Prostate gland (tissue), 2 donors: ENCODE results near the gene ACTR2. TPM values are rescaled to one million over a fixed set of nuclear protein-coding genes. Genes with fewer than 3 reads are reported as not detected.
A peak's percentile ranks its signal among the peaks of the same experiment; 100 is the strongest.
"Not testable (repeated sequence)": the region's sequence is repeated elsewhere in the genome, so short reads cannot be mapped to it uniquely, and the experiment has no call there.

Experiments
- DNase-seq: peaks from one replicate; pipeline ENCODE4 v3.0.0-alpha.2; 2019; ENCODE audit warnings: low spot score
- H3K27ac ChIP-seq, 2 donors: fragments of 200-600 bp; sonication (generic); 2 replicates each; pipeline ENCODE4 v1.5.1; 2017 to 2019
- H3K27me3 ChIP-seq: fragments of 200-600 bp; sonication (generic); replicated peaks from 2 replicates; pipeline ENCODE4 v1.5.1; 2019; ENCODE audit not compliant: insufficient read depth
- H3K36me3 ChIP-seq, 2 donors: fragments of 200-600 bp; sonication (generic); 1 replicate in 1 of 2; 2 replicates in 1 of 2; pipeline versions ENCODE4 v1.5.1 to v1.8.1; 2017 to 2019
- H3K4me1 ChIP-seq: fragments of 200-600 bp; sonication (generic); replicated peaks from 2 replicates; pipeline ENCODE4 v1.5.1; 2019
- H3K4me3 ChIP-seq, 2 donors: fragments of 200-600 bp; sonication (generic); 2 replicates each; pipeline ENCODE4 v1.5.1; 2017 to 2019
- H3K9me3 ChIP-seq: fragments of 200-600 bp; sonication (generic); 2 replicates; pipeline ENCODE4 v1.5.1; 2017
- POLR2A ChIP-seq: fragments of 450-650 bp; IDR thresholded peaks from one replicate; pipeline ENCODE4 v1.6.1; 2016; ENCODE audit warnings: antibody characterized with exemption, mild to moderate bottlenecking
- POLR2AphosphoS5 ChIP-seq: sonication (generic); formaldehyde crosslinking; IDR thresholded peaks from one replicate; pipeline ENCODE4 v1.6.1; 2017; ENCODE audit warnings: antibody characterized with exemption
- WGBS: methylation state at CpG from one replicate; pipeline ENCODE4 v1.1.5; 2018; 5-methylcytosine and 5-hydroxymethylcytosine counted together
- intact Hi-C: fragments of 100-400 bp; cut with DNase I; formaldehyde crosslinking; loops from one replicate; pipeline ENCODE4 v1.14.2; 2022
- total RNA-seq, 2 donors: library from RNA; depleted of rRNA; stranded (reverse); fragments of >200 nt; gene quantifications; one replicate each; pipeline ENCODE4 v1.1.0, GENCODE V29; 2016
- TF ChIP-seq, protein P1 (sequence below), 4 experiments: fragments of 200-600 bp in 2 of 4; fragments of 450-650 bp in 2 of 4; sonication (generic) in 2 of 4; IDR thresholded peaks; 1 replicate in 3 of 4; 2 replicates in 1 of 4; pipeline ENCODE4 v1.5.1; 2016 to 2019; ENCODE audit warnings: antibody characterized with exemption in 4 of 4, mild to moderate bottlenecking in 2 of 4, moderate library complexity in 2 of 4

Gene ACTR2
- total RNA-seq, 2 donors from 2014 or later, result 54.8 to 69.2 TPM

GRCh38 chr2:65215946-65216345, 11.7 kb upstream of the ACTR2 start:
- Histone ChIP-seq H3K36me3 (no peaks in the 10 kb centered on the region), H3K27me3 (no peaks in the 10 kb centered on the region), H3K4me1 (no peaks in the 10 kb centered on the region), H3K9me3 (no peaks in the 10 kb centered on the region), H3K4me3 (no peak overlapping the region), H3K27ac (no peak overlapping the region)
- intact Hi-C loops, result no loop called here
- no peak for DNase-seq
- TF ChIP-seq POLR2AphosphoS5 (no peak), POLR2A (no peak)
- TF ChIP-seq, protein P1, sequence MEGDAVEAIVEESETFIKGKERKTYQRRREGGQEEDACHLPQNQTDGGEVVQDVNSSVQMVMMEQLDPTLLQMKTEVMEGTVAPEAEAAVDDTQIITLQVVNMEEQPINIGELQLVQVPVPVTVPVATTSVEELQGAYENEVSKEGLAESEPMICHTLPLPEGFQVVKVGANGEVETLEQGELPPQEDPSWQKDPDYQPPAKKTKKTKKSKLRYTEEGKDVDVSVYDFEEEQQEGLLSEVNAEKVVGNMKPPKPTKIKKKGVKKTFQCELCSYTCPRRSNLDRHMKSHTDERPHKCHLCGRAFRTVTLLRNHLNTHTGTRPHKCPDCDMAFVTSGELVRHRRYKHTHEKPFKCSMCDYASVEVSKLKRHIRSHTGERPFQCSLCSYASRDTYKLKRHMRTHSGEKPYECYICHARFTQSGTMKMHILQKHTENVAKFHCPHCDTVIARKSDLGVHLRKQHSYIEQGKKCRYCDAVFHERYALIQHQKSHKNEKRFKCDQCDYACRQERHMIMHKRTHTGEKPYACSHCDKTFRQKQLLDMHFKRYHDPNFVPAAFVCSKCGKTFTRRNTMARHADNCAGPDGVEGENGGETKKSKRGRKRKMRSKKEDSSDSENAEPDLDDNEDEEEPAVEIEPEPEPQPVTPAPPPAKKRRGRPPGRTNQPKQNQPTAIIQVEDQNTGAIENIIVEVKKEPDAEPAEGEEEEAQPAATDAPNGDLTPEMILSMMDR (IDR thresholded peaks at IDR 0.05), result no peak
- WGBS, result 94% methylated on average over 3 of the region's 3 CpGs

DNA sequence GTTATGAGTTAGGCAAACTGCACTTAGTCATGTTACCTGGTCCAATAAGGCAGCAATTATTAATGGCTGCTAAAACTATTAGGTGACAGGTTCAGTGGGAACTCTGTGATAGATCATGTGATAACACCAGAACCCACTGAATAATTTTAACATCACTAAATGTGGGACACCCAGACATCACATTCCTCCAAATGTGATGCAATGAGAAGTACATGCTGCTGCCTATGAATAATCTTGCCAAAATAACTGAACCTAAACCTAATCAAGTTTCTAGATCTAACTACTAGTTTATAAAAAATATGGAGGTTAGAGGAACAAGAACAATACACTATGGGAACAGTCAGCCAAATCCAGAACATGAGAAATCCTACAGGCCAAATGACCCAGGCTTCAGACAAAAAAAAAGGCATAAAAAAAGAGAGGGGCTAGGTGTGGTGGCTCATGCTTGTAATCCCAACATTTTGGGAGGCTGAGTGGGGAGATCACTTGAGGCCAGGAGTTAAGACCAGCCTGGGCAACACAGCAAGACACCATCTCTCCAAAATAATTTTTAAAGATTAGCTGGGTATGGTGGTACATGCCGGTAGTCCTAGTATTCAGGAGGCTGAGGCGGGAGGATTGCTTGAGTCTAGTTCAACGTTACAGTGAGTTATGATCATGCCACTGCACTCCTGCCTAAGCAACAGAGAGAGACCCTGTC, 7.0 kb upstream of the ACTR2 start:
- Histone ChIP-seq H3K27ac (no peak overlapping the region), H3K9me3 (no peaks in the 10 kb centered on the region), H3K36me3 (no peaks in the 10 kb centered on the region), H3K27me3 (no peaks in the 10 kb centered on the region), H3K4me3 (no peak overlapping the region), H3K4me1 (no peaks in the 10 kb centered on the region)
- intact Hi-C loops, result no loop called here
- TF ChIP-seq POLR2A (no peak), POLR2AphosphoS5 (no peak)
- TF ChIP-seq, protein P1 (IDR thresholded peaks at IDR 0.05), result no peak
- DNase-seq, result no peak
- 96% methylated on average over 2 of the region's 3 CpGs for WGBS

- 97% methylated on average over 8 of the region's 8 CpGs for WGBS
- H3K9me3 ChIP-seq, H3K27ac ChIP-seq, intact Hi-C loops, H3K4me3 ChIP-seq, H3K27me3 ChIP-seq, H3K4me1 ChIP-seq, H3K36me3 ChIP-seq, DNase-seq: not testable (repeated sequence)
Measured at GRCh38 chr2:65221275-65221674, 6.4 kb upstream of the ACTR2 start.

GRCh38 chr2:65227020-65227455, 593 bp upstream of the ACTR2 start:
- peak overlapping the region; percentile 94 to 95 for H3K27ac ChIP-seq
- under 1% methylated on average over 13 of the region's 13 CpGs for WGBS

DNA sequence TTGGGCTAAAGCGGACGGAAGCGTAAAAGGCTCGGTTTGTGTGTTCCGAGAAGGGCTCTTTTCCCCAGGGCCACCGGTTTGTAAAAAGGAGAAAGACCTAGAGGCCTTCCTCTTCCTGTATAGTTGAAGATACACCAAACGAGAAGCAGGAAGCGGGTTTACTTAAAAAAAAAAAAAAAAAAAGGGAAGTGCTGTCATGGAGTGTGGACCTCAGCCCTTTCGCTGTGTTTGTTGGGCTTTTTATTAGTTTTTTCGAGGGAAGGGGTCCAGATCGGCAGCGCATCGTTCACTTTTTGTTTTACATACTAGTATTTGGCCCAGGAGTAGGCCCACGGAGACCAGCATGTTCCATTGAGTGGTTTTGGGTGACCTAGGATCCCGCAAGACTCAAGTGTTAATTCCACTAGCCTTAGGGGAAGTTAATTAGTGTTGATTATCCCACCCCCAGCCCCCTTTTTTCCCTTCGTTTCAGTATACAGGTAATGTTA, 676 bp downstream of the ACTR2 start:
- intact Hi-C loops, result no loop called here
- TF ChIP-seq POLR2AphosphoS5, result no peak
- TF ChIP-seq, protein P1 (IDR thresholded peaks at IDR 0.05), result no peak

More at GRCh38 chr2:65227020-65227455, 593 bp upstream of the ACTR2 start:
- Histone ChIP-seq H3K27me3 (no peaks in the 10 kb centered on the region), H3K4me3 (peak overlapping the region; percentile 98 to 99), H3K36me3 (no peaks in the 10 kb centered on the region), H3K4me1 (no peaks in the 10 kb centered on the region), H3K9me3 (no peaks in the 10 kb centered on the region)
- DNase-seq, result no peak
- intact Hi-C loops, result no loop called here
- TF ChIP-seq, protein P1 (IDR thresholded peaks at IDR 0.05), result no peak
- no peak for TF ChIP-seq POLR2AphosphoS5
- TF ChIP-seq POLR2A, result no peak

More for the DNA sequence above, 676 bp downstream of the ACTR2 start:
- no peak for DNase-seq
- Histone ChIP-seq H3K36me3 (no peaks in the 10 kb centered on the region), H3K9me3 (no peaks in the 10 kb centered on the region), H3K4me1 (no peaks in the 10 kb centered on the region), H3K27ac (peak overlapping the region; percentile 94 to 95), H3K27me3 (no peaks in the 10 kb centered on the region), H3K4me3 (peak overlapping the region; percentile 98 to 99)
- 1% methylated on average over 16 of the region's 16 CpGs for WGBS
